ENCODE measurements around the gene CD209. TPM values are rescaled to one million over a fixed set of nuclear protein-coding genes. Genes with fewer than 3 reads are reported as not detected.

The CD209 gene
- total and polyA plus RNA-seq, 2 donors (not counting 3 experiments of a cell fraction or from before 2014, with no cell fraction given): not detected

- Histone ChIP-seq H3K9me1 (replicated peaks; ENCODE audit: control insufficient read depth, extremely low read depth, insufficient read depth, low read length) (no peaks in the 10 kb centered on the region), H3K4me2 (ENCODE audit: insufficient read depth, low read length) (no peak within 1 kb of the TSS), H3K27me3 (ENCODE audit: control insufficient read depth in 2 of 2, insufficient read depth in 2 of 2, low read length in 2 of 2) (no peaks in the 10 kb centered on the region), H3K4me3 (replicated peaks in 1 of 3; ENCODE audit: insufficient read depth in 1 of 3, low read depth in 1 of 3, low read length in 3 of 3) (no peak within 1 kb of the TSS), H3K9me3 (replicated peaks; ENCODE audit: control insufficient read depth, insufficient read depth, low read length) (no peaks in the 10 kb centered on the region), H3K9ac (replicated peaks; ENCODE audit: extremely low read depth, insufficient read depth, low read length) (no peak within 1 kb of the TSS), H4K20me1 (replicated peaks; ENCODE audit: control insufficient read depth, extremely low read depth, insufficient read depth, low read length) (no peaks in the 10 kb centered on the region), H3K4me1 (ENCODE audit: control insufficient read depth, extremely low read depth, insufficient read depth, low read length) (no peaks in the 10 kb centered on the region), H3K27ac (ENCODE audit: insufficient read depth, low read depth, low read length) (no peak within 1 kb of the TSS), H2AFZ (ENCODE audit: low read depth, low read length) (no peak within 1 kb of the TSS), H3K79me2 (ENCODE audit: control insufficient read depth, insufficient read depth, low read length) (no peaks in the 10 kb centered on the region), H3K36me3 (ENCODE audit: control insufficient read depth in 2 of 2, extremely low read depth in 1 of 2, insufficient read depth in 2 of 2, low read length in 2 of 2) (no peaks in the 10 kb centered on the region)
- intact Hi-C loops (cut with micrococcal nuclease) (no loop called here), dilution Hi-C loops (cut with MboI; ENCODE audit: extremely low pct_ligation_motif_present, low sequenced_read_pairs) (no loop called here)
- TF ChIP-seq JUN (IDR thresholded peaks at IDR 0.05; ENCODE audit: borderline replicate concordance, insufficient read depth, insufficient read length, low read depth): no peak
- no peak for TF ChIP-seq FOS (IDR thresholded peaks at IDR 0.05; ENCODE audit: borderline replicate concordance, insufficient read depth, low read length)
- TF ChIP-seq CTCF (IDR thresholded peaks at IDR 0.05; ENCODE audit: extremely low read depth in 1 of 2, insufficient read depth in 1 of 2, low read depth in 1 of 2, low read length in 2 of 2): no peak
- no peak for TF ChIP-seq GATA2 (IDR thresholded peaks at IDR 0.05; ENCODE audit: insufficient read depth, insufficient read length, low read depth, low read length)
- TF ChIP-seq MYC (IDR thresholded peaks at IDR 0.05; ENCODE audit: low read depth, low read length): no peak
- TF ChIP-seq EZH2 (IDR thresholded peaks at IDR 0.05; ENCODE audit: borderline replicate concordance, low read depth, low read length, severe bottlenecking): no peak
- no peak for TF ChIP-seq MAX (IDR thresholded peaks at IDR 0.05; ENCODE audit: insufficient read depth, insufficient read length)
- TF ChIP-seq POLR2AphosphoS5 (IDR thresholded peaks at IDR 0.05; ENCODE audit: insufficient read depth, low read depth, low read length): no peak
- TF ChIP-seq POLR2A (IDR thresholded peaks at IDR 0.05; ENCODE audit: low read depth, low read length): no peak
- ChIA-PET CTCF (no interaction called here), POLR2A (no interaction called here)
- BruUV-seq (replicated peaks): no TSS peak
- FAIRE-seq (no peak), DNase-seq (ENCODE audit: low read depth, low spot score) (no peak)
These were observed 45.5 kb downstream of the CD209 start, which contains the start of gene FCER2 for GRCh38 chr19:7701654-7702457. FCER2 (minus strand) TSS chr19:7702131; CDS start chr19:7699760, 2,371 bp downstream.

All from endothelial cell of umbilical vein (primary cell).